GM12878 (cell line): Measurements from ENCODE around the gene TMED1.

Experiments used
- CHD2 ChIP-seq: IDR thresholded peaks from 2 replicates; pipeline ENCODE4 v1.6.1; 2011; ENCODE audit warnings: low read depth, low read length, improper control_type of control experiment, borderline replicate concordance
- IKZF1 ChIP-seq: fragments of 450-650 bp; conservative IDR thresholded peaks from 2 replicates; pipeline ENCODE4 v1.6.1; 2017; ENCODE audit warnings: antibody characterized with exemption, mild to moderate bottlenecking
- MYC ChIP-seq: IDR thresholded peaks from 2 replicates; pipeline ENCODE4 v1.6.1; 2011; ENCODE audit warnings: mild to moderate bottlenecking, low read length, moderate library complexity, inconsistent platforms; ENCODE audit not compliant: insufficient read depth, insufficient replicate concordance, insufficient read length, severe bottlenecking
- POLR2A ChIP-seq: IDR thresholded peaks from 2 replicates; pipeline ENCODE4 v1.6.1; 2011; ENCODE audit warnings: low read depth, mild to moderate bottlenecking, low read length
- POLR2AphosphoS5 ChIP-seq: IDR thresholded peaks from 2 replicates; pipeline ENCODE4 v1.6.1; 2011; ENCODE audit warnings: mild to moderate bottlenecking, low read length, inconsistent platforms
- RFX5 ChIP-seq: IDR thresholded peaks from 2 replicates; pipeline ENCODE4 v1.6.1; 2011; ENCODE audit warnings: low read depth, low read length, improper control_type of control experiment
- SUZ12 ChIP-seq: fragments of 200-600 bp; sonication (generic); IDR thresholded peaks from one replicate; pipeline ENCODE4 v1.6.1; 2018; ENCODE audit warnings: antibody characterized with exemption, mild to moderate bottlenecking; ENCODE audit not compliant: unreplicated experiment
- TCF12 ChIP-seq: IDR thresholded peaks from 2 replicates; pipeline ENCODE4 v1.6.1; 2011; ENCODE audit warnings: low read depth, mild to moderate bottlenecking, low read length
- WRNIP1 ChIP-seq: IDR thresholded peaks from 2 replicates; pipeline ENCODE4 v1.6.1; 2011; ENCODE audit warnings: low read depth, low read length, improper control_type of control experiment, borderline replicate concordance
- ZNF274 ChIP-seq: IDR thresholded peaks from one replicate; pipeline ENCODE4 v1.8.0; 2011; ENCODE audit not compliant: insufficient read length, insufficient read depth
- TF ChIP-seq, protein P1 (sequence below): IDR thresholded peaks from 2 replicates; pipeline ENCODE4 v1.6.1; 2011; ENCODE audit warnings: low read depth, low read length, improper control_type of control experiment, borderline replicate concordance
- TF ChIP-seq, protein P2 (sequence below), 3 experiments: IDR thresholded peaks in 2 of 3; conservative IDR thresholded peaks in 1 of 3; 2 replicates each; pipeline ENCODE4 v1.5.1; 2011; ENCODE audit warnings: low read depth in 3 of 3, low read length in 3 of 3, mild to moderate bottlenecking in 3 of 3, control low read depth in 2 of 3, moderate library complexity in 2 of 3, inconsistent platforms in 1 of 3, mixed read lengths in 1 of 3; ENCODE audit not compliant: control insufficient read depth in 2 of 3, insufficient read depth in 1 of 3; ENCODE audit errors: extremely low read depth in 1 of 3
- TF ChIP-seq, protein P3 (sequence below): IDR thresholded peaks from 2 replicates; pipeline ENCODE4 v1.6.1; 2012; ENCODE audit warnings: low read length, inconsistent platforms
- TF ChIP-seq, protein P4 (sequence below): IDR thresholded peaks from 2 replicates; pipeline ENCODE4 v1.6.1; 2012; ENCODE audit warnings: low read depth, low read length, improper control_type of control experiment

GRCh38 chr19:10848230-10848856, 12.3 kb upstream of the TMED1 start, which contains the start of gene C19orf38:
- TF ChIP-seq CHD2 (no peak), ZNF274 (no peak), WRNIP1 (no peak), RFX5 (no peak), SUZ12 (no peak), MYC (no peak), POLR2A (no peak), TCF12 (no peak), POLR2AphosphoS5 (no peak), IKZF1 (no peak)
- TF ChIP-seq, protein P1, sequence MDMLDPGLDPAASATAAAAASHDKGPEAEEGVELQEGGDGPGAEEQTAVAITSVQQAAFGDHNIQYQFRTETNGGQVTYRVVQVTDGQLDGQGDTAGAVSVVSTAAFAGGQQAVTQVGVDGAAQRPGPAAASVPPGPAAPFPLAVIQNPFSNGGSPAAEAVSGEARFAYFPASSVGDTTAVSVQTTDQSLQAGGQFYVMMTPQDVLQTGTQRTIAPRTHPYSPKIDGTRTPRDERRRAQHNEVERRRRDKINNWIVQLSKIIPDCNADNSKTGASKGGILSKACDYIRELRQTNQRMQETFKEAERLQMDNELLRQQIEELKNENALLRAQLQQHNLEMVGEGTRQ: no peak
- TF ChIP-seq, protein P2, sequence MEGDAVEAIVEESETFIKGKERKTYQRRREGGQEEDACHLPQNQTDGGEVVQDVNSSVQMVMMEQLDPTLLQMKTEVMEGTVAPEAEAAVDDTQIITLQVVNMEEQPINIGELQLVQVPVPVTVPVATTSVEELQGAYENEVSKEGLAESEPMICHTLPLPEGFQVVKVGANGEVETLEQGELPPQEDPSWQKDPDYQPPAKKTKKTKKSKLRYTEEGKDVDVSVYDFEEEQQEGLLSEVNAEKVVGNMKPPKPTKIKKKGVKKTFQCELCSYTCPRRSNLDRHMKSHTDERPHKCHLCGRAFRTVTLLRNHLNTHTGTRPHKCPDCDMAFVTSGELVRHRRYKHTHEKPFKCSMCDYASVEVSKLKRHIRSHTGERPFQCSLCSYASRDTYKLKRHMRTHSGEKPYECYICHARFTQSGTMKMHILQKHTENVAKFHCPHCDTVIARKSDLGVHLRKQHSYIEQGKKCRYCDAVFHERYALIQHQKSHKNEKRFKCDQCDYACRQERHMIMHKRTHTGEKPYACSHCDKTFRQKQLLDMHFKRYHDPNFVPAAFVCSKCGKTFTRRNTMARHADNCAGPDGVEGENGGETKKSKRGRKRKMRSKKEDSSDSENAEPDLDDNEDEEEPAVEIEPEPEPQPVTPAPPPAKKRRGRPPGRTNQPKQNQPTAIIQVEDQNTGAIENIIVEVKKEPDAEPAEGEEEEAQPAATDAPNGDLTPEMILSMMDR (IDR thresholded peaks at IDR 0.05 in 2 of 3, conservative IDR thresholded peaks at IDR 0.05 in 1 of 3; ENCODE audit: control insufficient read depth in 2 of 3, extremely low read depth in 1 of 3, insufficient read depth in 1 of 3, low read depth in 3 of 3, low read length in 3 of 3): no peak
- TF ChIP-seq, protein P3, sequence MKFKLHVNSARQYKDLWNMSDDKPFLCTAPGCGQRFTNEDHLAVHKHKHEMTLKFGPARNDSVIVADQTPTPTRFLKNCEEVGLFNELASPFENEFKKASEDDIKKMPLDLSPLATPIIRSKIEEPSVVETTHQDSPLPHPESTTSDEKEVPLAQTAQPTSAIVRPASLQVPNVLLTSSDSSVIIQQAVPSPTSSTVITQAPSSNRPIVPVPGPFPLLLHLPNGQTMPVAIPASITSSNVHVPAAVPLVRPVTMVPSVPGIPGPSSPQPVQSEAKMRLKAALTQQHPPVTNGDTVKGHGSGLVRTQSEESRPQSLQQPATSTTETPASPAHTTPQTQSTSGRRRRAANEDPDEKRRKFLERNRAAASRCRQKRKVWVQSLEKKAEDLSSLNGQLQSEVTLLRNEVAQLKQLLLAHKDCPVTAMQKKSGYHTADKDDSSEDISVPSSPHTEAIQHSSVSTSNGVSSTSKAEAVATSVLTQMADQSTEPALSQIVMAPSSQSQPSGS: no peak
- TF ChIP-seq, protein P4, sequence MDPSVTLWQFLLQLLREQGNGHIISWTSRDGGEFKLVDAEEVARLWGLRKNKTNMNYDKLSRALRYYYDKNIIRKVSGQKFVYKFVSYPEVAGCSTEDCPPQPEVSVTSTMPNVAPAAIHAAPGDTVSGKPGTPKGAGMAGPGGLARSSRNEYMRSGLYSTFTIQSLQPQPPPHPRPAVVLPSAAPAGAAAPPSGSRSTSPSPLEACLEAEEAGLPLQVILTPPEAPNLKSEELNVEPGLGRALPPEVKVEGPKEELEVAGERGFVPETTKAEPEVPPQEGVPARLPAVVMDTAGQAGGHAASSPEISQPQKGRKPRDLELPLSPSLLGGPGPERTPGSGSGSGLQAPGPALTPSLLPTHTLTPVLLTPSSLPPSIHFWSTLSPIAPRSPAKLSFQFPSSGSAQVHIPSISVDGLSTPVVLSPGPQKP: no peak
